HG03558 (cell line): ENCODE data around the gene MYT1.
"Not testable (repeated sequence)": the region's sequence is repeated elsewhere in the genome, so short reads cannot be mapped to it uniquely, and the experiment has no call there.

Experiments
- ATAC-seq: cut with Tn5 transposase; IDR thresholded peaks from one replicate; pipeline ENCODE4 v1.9.1; 2021; ENCODE audit warnings: moderate number of reproducible peaks; ENCODE audit not compliant: unreplicated experiment; ENCODE audit errors: extremely low read depth

MYT1 gene

GRCh38 chr20:64166721-64167615, 2.7 kb downstream of the MYT1 start:
- no peak for ATAC-seq

DNA sequence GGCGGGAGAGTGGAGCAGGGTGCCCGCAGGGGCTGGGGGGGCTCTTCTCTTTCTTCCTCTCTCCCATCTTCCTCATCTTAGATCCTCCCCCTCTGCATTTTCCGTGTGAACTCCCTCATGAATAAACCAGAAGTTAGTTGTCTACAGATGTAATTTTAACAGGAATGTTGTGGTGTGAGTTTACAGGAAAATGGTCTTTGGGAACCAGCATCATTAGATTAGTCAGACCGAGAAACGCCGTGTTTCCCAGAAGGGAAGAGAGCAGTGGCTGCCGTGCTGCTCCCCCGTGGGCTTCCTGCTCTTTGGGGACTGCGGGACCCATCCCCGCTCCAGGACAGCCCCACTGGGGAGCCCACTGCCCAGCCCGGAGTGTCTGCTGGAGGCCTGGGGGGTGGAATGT, 3.4 kb downstream of the MYT1 start:
- ATAC-seq = no peak

DNA sequence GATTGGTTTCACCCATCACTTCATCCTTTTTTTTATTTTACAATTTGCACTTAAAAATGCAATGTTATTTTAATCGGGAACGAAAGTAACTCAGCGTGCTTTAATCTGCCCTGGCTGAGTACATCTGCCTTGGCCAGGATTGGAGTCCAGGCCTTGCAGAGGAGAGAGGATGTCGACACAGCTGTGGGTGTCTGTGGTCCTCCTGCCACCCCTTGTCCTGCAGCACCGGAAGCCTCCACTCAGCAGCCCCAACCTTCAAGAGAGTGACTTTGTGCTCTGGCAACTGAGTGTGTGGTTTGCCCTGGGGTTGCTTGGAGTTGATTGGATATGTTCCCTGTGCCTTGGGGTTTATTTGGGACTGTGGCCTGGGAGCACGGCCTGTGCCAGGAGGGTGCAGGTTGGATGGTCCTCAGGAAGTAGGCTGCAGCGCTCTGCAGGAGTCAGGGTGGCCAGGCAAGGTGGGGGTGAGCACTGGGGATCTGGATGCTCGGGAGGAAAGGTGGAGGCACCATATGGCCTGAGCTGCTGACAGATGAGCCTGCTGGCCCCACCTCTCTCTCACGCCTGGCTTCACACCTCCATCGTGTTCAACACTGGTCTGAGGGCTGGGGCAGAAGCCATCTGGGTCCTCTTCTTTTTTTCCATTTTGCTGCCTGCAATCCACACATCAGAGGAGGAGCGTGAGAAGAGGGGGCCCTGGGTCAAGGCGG, 4.3 kb downstream of the MYT1 start:
- ATAC-seq = no peak

GRCh38 chr20:64169091-64169560, 4.9 kb downstream of the MYT1 start:
- no peak for ATAC-seq

DNA sequence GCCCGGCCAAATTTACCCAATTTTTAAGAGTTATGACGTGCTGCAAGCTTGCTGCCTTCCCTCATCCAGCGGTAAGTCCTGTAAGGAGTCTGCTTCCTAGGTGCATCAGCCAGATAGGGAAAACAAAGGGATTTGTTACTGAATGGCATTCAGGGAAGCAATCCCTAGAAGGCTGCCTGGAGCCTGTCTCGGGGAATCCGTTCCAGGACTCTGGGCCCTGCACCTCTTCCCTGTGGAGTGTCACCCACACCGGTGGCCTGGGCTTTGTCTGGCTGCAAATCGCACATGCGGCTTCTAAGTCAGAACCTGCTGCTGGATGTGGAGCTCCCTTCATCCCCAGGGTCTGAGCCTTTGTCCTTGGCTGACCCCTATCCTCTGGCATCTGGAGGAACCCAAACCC, 7.0 kb downstream of the MYT1 start:
- no peak for ATAC-seq

DNA sequence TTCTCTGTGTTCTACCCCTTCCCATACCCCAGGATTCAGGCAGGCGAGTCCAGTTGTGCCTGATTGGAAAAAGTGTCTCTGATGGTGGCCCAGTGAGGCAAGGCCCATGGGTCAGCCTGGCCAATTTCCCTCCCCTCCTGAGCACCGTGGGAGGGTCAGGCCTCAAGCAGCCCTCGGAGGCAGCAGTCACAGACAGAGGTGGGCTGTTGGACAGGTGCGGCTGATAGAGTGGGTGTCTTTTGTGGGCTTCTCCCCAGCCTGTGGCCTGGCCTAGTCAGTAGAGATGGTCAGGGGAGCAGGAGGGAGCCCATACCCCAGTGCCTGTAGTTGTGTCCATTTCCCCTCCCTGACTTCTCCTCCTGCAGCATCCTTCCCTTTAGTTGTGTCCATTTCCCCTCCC, 8.9 kb downstream of the MYT1 start:
- no peak for ATAC-seq

DNA sequence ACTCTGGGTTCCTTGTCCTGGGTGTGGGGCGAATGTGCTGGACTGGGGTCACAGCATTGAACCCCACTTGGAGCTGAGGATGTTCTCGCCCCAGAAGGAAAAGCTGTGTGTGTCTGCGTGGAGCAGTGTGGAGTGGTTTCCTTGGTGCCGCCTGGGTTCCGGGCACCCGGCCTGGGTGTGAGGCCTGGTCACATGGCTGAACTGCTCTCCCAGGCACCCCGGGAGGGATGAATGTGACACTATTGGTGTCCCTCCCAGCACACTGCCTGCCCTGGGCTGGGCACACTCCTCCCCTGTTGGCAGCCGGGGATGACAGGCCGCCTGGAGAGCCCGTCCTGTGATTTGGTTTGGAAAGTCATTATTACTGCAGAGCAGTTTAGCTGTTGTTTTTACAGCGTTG, 12.3 kb downstream of the MYT1 start:
- no peak for ATAC-seq

GRCh38 chr20:64176971-64177370, 12.7 kb downstream of the MYT1 start:
- ATAC-seq = no peak

DNA sequence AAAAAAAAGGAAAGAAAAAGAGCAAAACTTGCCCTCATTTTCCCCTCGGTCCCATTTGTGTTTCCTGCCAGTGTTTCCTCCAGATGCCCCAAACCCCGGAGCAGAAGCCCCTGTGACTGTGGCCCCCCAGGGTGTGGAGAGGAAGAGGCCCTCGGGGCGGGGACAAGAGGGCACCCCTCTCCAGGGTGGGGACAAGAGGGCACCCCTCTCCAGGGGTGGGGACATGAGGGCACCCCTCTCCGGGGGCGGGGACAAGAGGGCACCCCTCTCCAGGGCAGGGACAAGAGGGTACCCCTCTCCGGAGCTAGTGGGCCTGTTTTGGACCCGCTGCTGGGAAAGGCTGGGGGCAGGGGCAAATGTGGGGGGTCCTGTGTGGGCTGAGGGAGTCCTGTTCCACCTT, 13.1 kb downstream of the MYT1 start:
- no peak for ATAC-seq

DNA sequence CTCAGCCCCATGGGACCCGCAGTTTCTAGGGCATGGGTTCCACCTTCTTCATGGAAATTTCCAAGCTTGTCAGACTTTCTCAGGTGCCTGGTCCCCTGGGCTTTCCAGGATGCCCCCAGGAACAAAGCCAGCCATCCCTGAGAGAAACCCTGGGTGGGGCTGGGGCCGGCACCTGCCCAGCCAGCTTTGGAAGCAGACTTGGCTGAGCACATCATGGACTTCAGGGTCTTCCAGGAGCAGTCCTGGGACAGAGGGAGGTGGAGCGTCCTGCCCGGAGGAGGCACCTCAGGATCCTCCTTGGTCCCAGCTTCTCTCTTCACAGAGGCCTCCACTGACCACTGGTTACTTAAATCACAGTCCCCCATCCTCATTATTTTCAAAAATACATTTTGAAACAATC, 13.5 kb downstream of the MYT1 start:
- no peak for ATAC-seq

DNA sequence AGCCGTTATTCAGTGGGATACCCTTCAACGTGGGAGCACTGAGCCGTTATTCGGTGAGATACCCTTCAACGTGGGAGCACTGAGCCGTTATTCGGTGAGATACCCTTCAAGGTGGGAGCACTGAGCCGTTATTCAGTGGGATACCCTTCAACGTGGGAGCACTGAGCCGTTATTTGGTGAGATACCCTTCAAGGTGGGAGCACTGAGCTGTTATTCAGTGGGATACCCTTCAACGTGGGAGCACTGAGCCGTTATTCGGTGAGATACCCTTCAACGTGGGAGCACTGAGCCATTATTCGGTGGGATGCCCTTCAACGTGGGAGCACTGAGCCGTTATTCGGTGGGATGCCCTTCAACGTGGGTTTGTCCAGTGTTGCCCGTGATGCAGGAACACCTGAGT, 14.7 kb downstream of the MYT1 start:
- ATAC-seq = not testable (repeated sequence)

DNA sequence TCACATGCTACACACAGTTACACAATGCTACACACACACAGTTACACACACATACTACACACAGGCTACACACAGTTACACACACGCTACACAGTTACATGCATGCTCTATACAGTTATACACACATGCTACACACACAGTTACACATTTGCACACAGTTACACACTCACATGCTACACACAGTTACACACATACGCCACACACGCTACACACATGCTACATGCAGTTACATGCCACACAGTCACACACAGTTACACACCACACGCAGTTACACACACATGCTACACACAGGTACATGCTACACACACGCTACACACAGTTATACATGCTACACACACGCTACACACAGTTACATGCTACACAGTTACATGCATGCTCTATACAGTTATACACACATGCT, 15.6 kb downstream of the MYT1 start:
- no peak for ATAC-seq

GRCh38 chr20:64180673-64181072, 16.4 kb downstream of the MYT1 start:
- ATAC-seq = no peak

DNA sequence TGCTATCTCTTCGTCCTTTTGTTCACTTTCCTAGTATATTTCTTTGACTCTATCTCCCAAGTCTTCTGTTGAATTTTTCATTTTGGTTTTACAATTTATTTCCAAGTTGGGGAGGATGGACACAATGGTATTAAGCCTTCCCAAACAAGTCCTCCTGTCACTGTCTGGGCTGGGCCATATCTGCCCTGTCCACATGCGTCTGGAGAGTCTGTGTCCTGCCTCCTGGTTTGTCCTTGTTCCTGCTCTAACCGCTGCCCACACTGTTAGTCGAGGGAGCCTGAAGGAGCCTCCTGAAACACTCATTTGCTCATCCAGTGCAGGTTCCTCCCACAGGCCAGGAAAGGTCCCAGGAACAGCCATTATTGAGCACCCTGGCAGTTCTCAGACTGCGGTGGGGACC, 17.1 kb downstream of the MYT1 start:
- ATAC-seq = no peak

DNA sequence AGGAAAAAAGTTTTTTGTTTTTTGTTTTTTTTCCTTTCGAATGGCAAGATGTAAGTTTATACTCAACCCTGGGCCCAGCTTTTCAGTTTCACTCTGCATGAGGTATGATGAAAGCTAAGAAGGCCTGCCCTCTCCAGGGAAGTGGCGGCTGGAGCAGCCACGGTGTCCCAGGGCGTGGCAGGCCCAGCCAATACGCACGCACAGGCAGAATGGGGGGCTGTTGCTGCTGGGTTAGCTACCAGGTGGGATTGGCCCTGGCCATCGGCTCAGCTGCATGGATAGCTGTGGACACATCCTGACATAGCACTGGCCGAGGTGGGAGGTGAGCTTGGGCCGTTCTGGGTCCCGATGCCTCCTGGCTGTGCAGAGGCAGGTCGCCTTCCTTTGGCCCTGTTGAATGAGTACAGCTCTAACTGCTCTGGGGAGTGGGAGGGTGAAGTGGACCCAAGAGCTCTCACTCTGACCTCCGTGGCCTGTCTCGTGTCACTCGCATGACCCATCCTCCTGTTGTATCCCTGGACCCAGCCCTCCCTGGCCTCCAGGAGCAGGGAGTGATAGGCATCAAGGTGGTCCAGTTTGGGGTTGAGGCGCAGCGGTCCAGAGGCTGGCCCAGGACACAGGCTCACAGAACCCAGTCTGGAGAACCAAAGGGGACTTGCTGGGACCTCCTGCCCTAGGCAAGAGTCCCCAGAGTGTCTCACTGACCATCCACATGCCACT, 18.1 kb downstream of the MYT1 start:
- ATAC-seq = no peak

DNA sequence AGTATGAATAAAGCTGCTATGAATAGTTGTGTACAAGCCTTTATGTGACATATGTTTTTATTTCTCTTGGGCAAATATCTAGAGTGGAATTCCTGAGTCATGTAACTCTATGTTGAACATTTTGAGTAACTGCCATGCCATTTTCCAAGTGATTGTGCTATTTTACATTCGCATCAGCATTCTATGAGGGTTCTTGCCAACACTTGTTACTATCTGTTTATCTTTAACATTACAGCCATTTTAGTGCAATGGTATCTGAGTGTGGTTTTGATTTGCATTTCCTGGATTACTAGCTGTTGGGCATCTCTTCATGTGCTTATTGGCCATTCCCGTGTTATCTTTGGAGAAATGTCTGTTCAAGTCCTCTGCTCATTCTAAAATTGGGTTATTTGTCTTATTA, 19.1 kb downstream of the MYT1 start:
- no peak for ATAC-seq

DNA sequence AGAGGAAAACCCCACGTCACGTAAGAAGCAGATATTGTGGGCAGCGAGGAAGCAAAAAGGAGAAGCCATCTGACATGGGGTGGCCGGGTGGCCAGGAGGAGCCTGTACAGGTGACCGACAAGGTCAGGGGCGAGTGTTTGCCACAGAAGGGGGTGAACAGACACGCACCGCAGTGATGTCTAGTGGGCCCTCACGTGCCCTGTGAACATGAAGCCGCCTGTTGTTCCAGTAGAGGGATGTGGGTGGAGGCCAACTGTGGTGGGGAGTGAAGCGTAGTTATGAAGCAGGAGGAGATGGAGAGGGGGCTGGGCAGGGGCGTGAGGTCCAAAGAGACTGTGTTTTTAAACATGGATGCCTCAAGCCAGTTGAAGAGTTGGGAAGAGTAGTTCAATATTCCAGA, 20.5 kb downstream of the MYT1 start:
- no peak for ATAC-seq

- no peak for ATAC-seq
Measured at GRCh38 chr20:64185276-64185900, 21.1 kb downstream of the MYT1 start.

DNA sequence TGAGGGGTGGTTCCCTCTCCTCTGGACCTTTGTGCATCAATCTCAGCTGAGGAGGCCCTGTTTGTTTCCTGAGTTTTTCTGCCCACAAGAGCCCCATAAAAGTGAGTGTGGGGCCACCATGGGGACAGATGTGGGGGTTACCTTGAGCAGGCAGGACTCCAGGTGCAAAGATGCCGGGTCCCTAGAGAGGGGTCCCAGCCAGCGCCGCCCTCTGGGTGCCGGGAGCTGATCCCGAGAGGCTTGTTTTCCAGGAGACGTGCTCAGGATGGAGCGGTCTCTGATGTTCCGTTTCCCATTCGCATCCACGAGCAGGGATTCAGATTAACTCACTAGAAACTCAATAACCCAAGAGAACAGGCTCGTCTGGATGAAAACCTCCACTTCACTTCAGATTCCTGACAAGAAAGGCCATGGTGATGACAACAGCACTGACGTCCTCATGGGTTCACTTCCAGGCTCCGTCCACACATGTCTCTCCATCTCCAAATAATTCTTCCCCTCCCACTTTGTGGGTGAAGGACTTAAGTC, 21.9 kb downstream of the MYT1 start:
- ATAC-seq = no peak

DNA sequence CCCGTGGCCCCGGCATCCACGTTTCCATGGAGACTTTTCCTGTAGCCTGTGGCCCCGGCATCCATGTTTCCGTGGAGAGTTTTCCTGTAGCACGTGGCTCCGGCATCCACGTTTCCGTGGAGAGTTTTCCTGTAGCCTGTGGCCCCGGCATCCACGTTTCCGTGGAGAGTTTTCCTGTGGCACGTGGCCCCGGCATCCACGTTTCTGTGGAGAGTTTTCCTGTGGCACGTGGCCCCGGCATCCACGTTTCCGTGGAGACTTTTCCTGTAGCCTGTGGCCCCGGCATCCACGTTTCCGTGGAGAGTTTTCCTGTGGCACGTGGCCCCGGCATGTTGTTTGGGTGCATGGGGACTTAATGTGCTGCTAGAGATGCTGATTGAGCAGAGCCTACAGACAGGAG, 23.0 kb downstream of the MYT1 start:
- ATAC-seq = not testable (repeated sequence)
